HG03378 (cell line): Measurements from ENCODE around the gene KRT6C.
"Not testable (repeated sequence)": the region's sequence is repeated elsewhere in the genome, so short reads cannot be mapped to it uniquely, and the experiment has no call there.

Source experiments
- ATAC-seq: cut with Tn5 transposase; IDR thresholded peaks from one replicate; pipeline ENCODE4 v1.9.1; 2021; ENCODE audit warnings: mild to moderate bottlenecking, moderate library complexity; ENCODE audit not compliant: unreplicated experiment

KRT6C gene

GRCh38 chr12:52500574-52500973, 27.0 kb upstream of the KRT6C start:
- not testable (repeated sequence) for ATAC-seq

GRCh38 chr12:52499806-52500560, 26.4 kb upstream of the KRT6C start:
- ATAC-seq, result no peak

- no peak for ATAC-seq
Measured at GRCh38 chr12:52498946-52499345, 25.3 kb upstream of the KRT6C start.

- no peak for ATAC-seq
Measured at GRCh38 chr12:52497975-52498374, 24.4 kb upstream of the KRT6C start.

- ATAC-seq, result no peak
Measured at GRCh38 chr12:52496590-52497071, 23.0 kb upstream of the KRT6C start.

GRCh38 chr12:52496054-52496453, 22.4 kb upstream of the KRT6C start:
- ATAC-seq, result no peak

- ATAC-seq, result no peak
Measured at GRCh38 chr12:52495389-52495788, 21.8 kb upstream of the KRT6C start.

- ATAC-seq, result no peak
Measured at GRCh38 chr12:52494518-52494917, 20.9 kb upstream of the KRT6C start.

GRCh38 chr12:52494100-52494499, 20.5 kb upstream of the KRT6C start:
- ATAC-seq, result no peak

GRCh38 chr12:52493172-52493571, 19.6 kb upstream of the KRT6C start, which contains the start of gene KRT6A:
TSS of gene KRT6A (minus strand) at chr12:52493257. CDS start at chr12:52493188, 69 bp downstream.
- no peak for ATAC-seq

- ATAC-seq, result not testable (repeated sequence)
Measured at GRCh38 chr12:52492405-52492804, 18.8 kb upstream of the KRT6C start.

- not testable (repeated sequence) for ATAC-seq
Measured at GRCh38 chr12:52491495-52491894, 17.9 kb upstream of the KRT6C start.

- ATAC-seq, result no peak
Measured at GRCh38 chr12:52488736-52489135, 15.1 kb upstream of the KRT6C start.

GRCh38 chr12:52487744-52488443, 14.3 kb upstream of the KRT6C start:
- not testable (repeated sequence) for ATAC-seq

GRCh38 chr12:52487211-52487610, 13.6 kb upstream of the KRT6C start:
- no peak for ATAC-seq

GRCh38 chr12:52486166-52487105, 12.8 kb upstream of the KRT6C start:
- ATAC-seq, result no peak

GRCh38 chr12:52480073-52480472, 6.5 kb upstream of the KRT6C start:
- no peak for ATAC-seq

- no peak for ATAC-seq
Measured at GRCh38 chr12:52477651-52478050, 4.0 kb upstream of the KRT6C start.

- ATAC-seq, result no peak
Measured at GRCh38 chr12:52474212-52474611, 607 bp upstream of the KRT6C start.

- ATAC-seq, result no peak
Measured at GRCh38 chr12:52469853-52470252, 3.8 kb downstream of the KRT6C start.

GRCh38 chr12:52464897-52465296, 8.7 kb downstream of the KRT6C start:
- ATAC-seq, result no peak
